ENCODE measurements around the gene TSSC4. TPM values are rescaled to one million over a fixed set of nuclear protein-coding genes. Genes with fewer than 3 reads are reported as not detected.

TSSC4 gene
- total and polyA plus RNA-seq, 4 donors: 16.4 to 50.9 (median 45.8) TPM

DNA sequence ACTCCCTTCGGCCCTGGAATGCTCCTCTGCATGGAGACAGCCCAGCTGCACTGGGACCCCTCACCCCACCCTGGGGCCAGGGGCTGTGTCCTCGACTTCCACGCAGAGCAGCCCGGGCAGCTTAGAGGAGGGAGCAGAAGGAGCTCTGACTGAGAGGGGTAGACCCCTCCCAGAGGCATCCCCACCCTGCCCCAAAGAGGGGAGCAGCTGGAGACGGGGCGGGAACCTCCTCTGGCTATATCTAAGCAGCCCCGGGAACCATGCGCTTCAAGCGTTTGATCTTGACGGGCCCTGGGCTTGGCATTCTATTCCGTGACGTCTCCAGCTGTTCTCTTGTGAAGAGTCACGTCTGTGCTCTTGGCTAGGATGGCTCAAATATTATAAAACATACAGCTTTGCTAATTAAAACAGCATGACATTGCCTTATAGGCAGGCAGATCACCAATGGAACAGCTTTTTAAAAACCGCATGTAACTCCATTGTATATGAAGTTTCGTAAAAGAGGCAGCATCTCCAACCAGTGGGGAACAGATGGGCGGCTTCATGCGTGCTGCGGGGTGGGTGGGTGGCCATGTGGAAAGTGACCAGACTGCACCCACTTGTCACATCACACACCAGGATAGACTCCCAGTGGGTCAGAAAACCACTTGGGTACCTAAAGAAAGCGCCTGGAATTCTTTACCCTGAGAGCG is 51.9 kb downstream of the TSSC4 start:
- no peak overlapping the region for H3K27ac ChIP-seq (ENCODE audit: low read depth, low read length)
- peak in 2 of 6 donors; percentile 50 to 77 for DNase-seq (ENCODE audit: low read depth in 4 of 6, low spot score in 6 of 6)
- H3K36me3 ChIP-seq (ENCODE audit: control insufficient read depth, insufficient read depth, low read length): no peaks in the 10 kb centered on the region
- peaks cover 7% of the 10 kb centered on the region for H3K27me3 ChIP-seq (ENCODE audit: control insufficient read depth, insufficient read depth, low read length)
- H3K9me3 ChIP-seq (ENCODE audit: control insufficient read depth, insufficient read depth, low read length): no peaks in the 10 kb centered on the region
- WGBS (ENCODE audit: insufficient coverage): 24% methylated on average over 11 of the region's 20 CpGs
- H3K4me1 ChIP-seq (ENCODE audit: control insufficient read depth, insufficient read depth, low read length): peaks cover 11% of the 10 kb centered on the region
- no peak overlapping the region for H3K4me3 ChIP-seq (ENCODE audit: low read depth, low read length)

DNA sequence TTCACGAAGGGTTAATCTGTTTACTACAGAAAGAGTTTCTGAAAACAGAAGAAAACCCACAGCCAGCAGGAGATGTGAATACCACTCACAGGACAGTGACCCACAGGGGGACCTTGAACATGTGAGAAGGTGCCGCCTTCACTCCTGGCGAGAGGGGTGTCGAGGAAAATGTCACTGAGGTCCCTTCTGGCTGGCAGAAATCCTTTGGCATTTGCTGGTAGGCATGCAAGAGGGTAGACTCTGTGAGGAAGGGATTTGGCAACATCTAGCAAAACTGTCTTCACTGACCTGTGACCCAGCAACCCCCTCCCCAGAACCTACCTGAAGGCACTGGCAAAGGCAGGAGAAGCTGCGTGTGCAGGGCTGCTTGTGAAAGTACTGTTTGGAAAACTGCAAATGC is 52.9 kb downstream of the TSSC4 start:
- no peak overlapping the region for H3K4me3 ChIP-seq (ENCODE audit: low read depth, low read length)
- H3K4me1 ChIP-seq (ENCODE audit: control insufficient read depth, insufficient read depth, low read length): peaks cover 6% of the 10 kb centered on the region
- H3K9me3 ChIP-seq (ENCODE audit: control insufficient read depth, insufficient read depth, low read length): no peaks in the 10 kb centered on the region
- H3K27me3 ChIP-seq (ENCODE audit: control insufficient read depth, insufficient read depth, low read length): peaks cover under 1% of the 10 kb centered on the region
- H3K27ac ChIP-seq (ENCODE audit: low read depth, low read length): no peak overlapping the region
- H3K36me3 ChIP-seq (ENCODE audit: control insufficient read depth, insufficient read depth, low read length): no peaks in the 10 kb centered on the region
- 96% methylated on average over 3 of the region's 5 CpGs for WGBS (ENCODE audit: insufficient coverage)
- no peak for DNase-seq (ENCODE audit: low read depth in 4 of 6, low spot score in 6 of 6)

Small RNAs within 50 kb of the gene (small RNA-seq; reads per million reads assigned to genes)
- gene RF00019 (ENCODE audit: low replicate concordance): not detected

Other genes starting within 250 kb of the TSSC4 start
- not detected for gene INS, start 239.5 kb upstream of the TSSC4 start, total RNA-seq
- not detected for gene INS, start 239.5 kb upstream of the TSSC4 start, polyA plus RNA-seq (ENCODE audit: insufficient read length in 2 of 2)
- gene TH, start 228.9 kb upstream of the TSSC4 start, total RNA-seq: 1 to 10 TPM in 1 of 2 donors, under 1 TPM in 1; 0.99 to 8.8 TPM
- gene TH, start 228.9 kb upstream of the TSSC4 start, polyA plus RNA-seq (ENCODE audit: insufficient read length in 2 of 2): 1 to 10 TPM; 1.2 to 1.3 TPM
- under 1 TPM; 0.20 to 0.39 TPM for gene ASCL2, start 130.2 kb upstream of the TSSC4 start, total RNA-seq
- under 1 TPM; 0.51 to 0.90 TPM for gene ASCL2, start 130.2 kb upstream of the TSSC4 start, polyA plus RNA-seq (ENCODE audit: insufficient read length in 2 of 2)
- gene C11orf21, start 98.8 kb upstream of the TSSC4 start, total RNA-seq: 1 to 10 TPM in 1 of 2 donors, under 1 TPM in 1; 0.44 to 1.3 TPM
- under 1 TPM; 0.39 to 0.92 TPM for gene C11orf21, start 98.8 kb upstream of the TSSC4 start, polyA plus RNA-seq (ENCODE audit: insufficient read length in 2 of 2)
- gene TSPAN32, start 98.7 kb upstream of the TSSC4 start, total RNA-seq: 1 to 10 TPM; 1.8 to 2.5 TPM
- 1 to 10 TPM in 1 of 2 donors, under 1 TPM in 1; 0.90 to 2.8 TPM for gene TSPAN32, start 98.7 kb upstream of the TSSC4 start, polyA plus RNA-seq (ENCODE audit: insufficient read length in 2 of 2)
- gene CD81, start 23.4 kb upstream of the TSSC4 start, total RNA-seq: 100 to 1,000 TPM; 329 to 344 TPM
- gene CD81, start 23.4 kb upstream of the TSSC4 start, polyA plus RNA-seq (ENCODE audit: insufficient read length in 2 of 2): 100 to 1,000 TPM; 715 to 741 TPM
- gene TRPM5, start 43.8 kb downstream of the TSSC4 start, total RNA-seq: under 1 TPM; 0.10 to 0.11 TPM
- under 1 TPM in 1 of 2 donors, not detected in 1; 0.08 TPM for gene TRPM5, start 43.8 kb downstream of the TSSC4 start, polyA plus RNA-seq (ENCODE audit: insufficient read length in 2 of 2)
- gene KCNQ1, start 44.3 kb downstream of the TSSC4 start, total RNA-seq: 1 to 10 TPM in 1 of 2 donors, under 1 TPM in 1; 0.83 to 1.3 TPM
- 1 to 10 TPM; 3.0 to 3.1 TPM for gene KCNQ1, start 44.3 kb downstream of the TSSC4 start, polyA plus RNA-seq (ENCODE audit: insufficient read length in 2 of 2)

Measured in spinal cord (tissue), 10 donors.